ENCODE results near the gene LPIN2.

Gene LPIN2, protein sequence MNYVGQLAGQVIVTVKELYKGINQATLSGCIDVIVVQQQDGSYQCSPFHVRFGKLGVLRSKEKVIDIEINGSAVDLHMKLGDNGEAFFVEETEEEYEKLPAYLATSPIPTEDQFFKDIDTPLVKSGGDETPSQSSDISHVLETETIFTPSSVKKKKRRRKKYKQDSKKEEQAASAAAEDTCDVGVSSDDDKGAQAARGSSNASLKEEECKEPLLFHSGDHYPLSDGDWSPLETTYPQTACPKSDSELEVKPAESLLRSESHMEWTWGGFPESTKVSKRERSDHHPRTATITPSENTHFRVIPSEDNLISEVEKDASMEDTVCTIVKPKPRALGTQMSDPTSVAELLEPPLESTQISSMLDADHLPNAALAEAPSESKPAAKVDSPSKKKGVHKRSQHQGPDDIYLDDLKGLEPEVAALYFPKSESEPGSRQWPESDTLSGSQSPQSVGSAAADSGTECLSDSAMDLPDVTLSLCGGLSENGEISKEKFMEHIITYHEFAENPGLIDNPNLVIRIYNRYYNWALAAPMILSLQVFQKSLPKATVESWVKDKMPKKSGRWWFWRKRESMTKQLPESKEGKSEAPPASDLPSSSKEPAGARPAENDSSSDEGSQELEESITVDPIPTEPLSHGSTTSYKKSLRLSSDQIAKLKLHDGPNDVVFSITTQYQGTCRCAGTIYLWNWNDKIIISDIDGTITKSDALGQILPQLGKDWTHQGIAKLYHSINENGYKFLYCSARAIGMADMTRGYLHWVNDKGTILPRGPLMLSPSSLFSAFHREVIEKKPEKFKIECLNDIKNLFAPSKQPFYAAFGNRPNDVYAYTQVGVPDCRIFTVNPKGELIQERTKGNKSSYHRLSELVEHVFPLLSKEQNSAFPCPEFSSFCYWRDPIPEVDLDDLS

DNA sequence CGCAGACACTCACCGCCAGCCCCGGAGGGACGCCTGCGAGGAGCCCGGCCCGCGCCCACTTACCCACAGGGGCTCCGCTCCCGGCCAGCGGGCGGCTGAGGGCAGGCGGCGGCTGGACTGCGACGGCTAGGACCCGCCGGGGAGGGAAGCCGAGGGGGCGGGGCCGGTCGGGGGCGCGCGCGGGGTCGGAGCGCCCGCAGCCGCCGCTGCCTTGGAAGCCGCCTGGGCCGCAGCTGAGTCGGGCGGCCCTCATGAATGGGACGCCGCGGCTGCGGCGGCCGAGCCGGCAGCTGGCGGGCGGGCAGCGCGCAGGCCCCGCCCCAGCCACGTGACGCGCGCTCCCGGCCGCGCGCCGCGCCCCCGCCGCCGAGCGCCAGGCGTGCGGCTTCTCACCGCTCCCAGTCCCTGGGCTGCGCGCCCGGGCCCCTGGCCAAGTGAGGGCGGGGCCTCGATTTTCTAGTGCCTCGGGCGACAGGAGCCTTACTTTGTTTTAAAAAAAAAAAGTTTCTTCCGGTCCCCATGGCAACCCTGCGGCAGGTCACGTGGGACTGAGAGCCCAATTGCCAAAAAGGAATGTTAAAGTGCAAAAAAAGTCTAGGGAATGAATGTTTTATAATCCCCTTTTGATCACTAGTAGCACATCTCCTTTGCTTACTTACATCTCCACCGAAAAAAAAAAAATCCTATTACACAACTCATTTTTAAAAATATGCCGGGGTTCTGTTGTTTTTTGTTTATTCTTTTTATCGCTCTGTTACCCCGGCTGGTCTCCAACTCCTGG lies at the start of gene LPIN2:
Gene LPIN2 (minus strand): TSS at position 121 of the 781 bp plus-strand sequence. CDS start 52,304 bp downstream, outside the sequence.
- H3K4me3 ChIP-seq (ENCODE audit: low read depth, low read length): peak within 1 kb of the TSS; percentile 86
- DNase-seq (ENCODE audit: low read depth): peak; percentile 94

GRCh38 chr18:3061581-3062312 lies 48.8 kb upstream of the LPIN2 start:
- H3K4me3 ChIP-seq (ENCODE audit: low read depth, low read length): no peak overlapping the region
- TF ChIP-seq MYC (IDR thresholded peaks at IDR 0.05; ENCODE audit: low read depth, low read length) (no peak), POLR2A (IDR thresholded peaks at IDR 0.05; ENCODE audit: extremely low read depth, insufficient read length) (no peak)
- TF ChIP-seq, protein P1, sequence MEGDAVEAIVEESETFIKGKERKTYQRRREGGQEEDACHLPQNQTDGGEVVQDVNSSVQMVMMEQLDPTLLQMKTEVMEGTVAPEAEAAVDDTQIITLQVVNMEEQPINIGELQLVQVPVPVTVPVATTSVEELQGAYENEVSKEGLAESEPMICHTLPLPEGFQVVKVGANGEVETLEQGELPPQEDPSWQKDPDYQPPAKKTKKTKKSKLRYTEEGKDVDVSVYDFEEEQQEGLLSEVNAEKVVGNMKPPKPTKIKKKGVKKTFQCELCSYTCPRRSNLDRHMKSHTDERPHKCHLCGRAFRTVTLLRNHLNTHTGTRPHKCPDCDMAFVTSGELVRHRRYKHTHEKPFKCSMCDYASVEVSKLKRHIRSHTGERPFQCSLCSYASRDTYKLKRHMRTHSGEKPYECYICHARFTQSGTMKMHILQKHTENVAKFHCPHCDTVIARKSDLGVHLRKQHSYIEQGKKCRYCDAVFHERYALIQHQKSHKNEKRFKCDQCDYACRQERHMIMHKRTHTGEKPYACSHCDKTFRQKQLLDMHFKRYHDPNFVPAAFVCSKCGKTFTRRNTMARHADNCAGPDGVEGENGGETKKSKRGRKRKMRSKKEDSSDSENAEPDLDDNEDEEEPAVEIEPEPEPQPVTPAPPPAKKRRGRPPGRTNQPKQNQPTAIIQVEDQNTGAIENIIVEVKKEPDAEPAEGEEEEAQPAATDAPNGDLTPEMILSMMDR (IDR thresholded peaks at IDR 0.05; ENCODE audit: low read depth, low read length): no peak
- TF ChIP-seq, protein P2, sequence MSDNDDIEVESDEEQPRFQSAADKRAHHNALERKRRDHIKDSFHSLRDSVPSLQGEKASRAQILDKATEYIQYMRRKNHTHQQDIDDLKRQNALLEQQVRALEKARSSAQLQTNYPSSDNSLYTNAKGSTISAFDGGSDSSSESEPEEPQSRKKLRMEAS (IDR thresholded peaks at IDR 0.05; ENCODE audit: low read depth, low read length): no peak
- DNase-seq (ENCODE audit: low read depth): no peak

More for the DNA sequence above, at the start of gene LPIN2:
- TF ChIP-seq MYC (IDR thresholded peaks at IDR 0.05; ENCODE audit: low read depth, low read length) (0 out of 2 replicates have a peak, but pooled peaks have one; percentile 4), POLR2A (IDR thresholded peaks at IDR 0.05; ENCODE audit: extremely low read depth, insufficient read length) (no peak)
- TF ChIP-seq, protein P1 (IDR thresholded peaks at IDR 0.05; ENCODE audit: low read depth, low read length): no peak
- TF ChIP-seq, protein P2 (IDR thresholded peaks at IDR 0.05; ENCODE audit: low read depth, low read length): peak; percentile 85

DNA sequence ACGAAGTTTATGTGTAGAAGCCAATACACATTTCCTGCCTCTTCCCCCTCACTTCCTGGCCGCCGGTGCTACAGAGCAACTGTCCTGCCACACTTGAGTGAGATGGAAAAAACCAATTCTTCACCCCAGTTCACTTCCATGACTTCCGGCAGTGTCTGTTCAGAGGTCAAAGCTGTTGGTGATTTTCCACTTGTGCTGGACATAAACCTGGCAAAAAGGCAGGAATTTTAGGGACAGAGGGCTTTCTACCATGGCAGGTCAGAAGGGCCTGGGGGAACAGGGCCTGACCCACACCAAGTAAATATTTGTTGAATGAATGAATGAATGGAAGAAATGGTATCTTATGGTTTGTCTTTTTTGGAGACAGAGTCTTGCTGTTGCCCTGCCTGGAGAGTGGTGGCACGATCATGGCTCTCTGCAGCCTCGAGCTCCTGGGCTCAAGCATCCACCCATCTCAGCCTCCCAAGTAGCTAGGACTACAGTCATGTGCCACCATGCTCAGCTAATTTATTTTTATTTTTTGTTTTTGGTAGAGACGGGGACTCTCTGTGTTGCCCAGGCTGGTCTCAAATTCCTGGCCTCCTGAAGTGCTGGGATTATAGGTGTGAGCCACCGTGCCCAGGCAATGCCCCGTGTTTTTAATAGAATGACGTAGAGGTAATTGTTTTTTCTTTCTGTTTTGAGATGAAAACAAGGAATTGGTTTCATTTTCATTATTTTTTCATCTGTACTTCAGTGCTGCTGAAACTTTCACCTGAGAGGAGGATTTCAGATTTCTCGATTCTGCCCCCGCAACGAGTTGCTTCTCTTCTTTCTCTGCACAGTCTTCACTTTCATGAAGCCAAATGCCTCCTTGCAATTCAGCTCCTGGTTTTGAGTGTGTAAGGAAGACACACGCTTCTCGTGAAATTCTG lies 48.0 kb upstream of the LPIN2 start:
- TF ChIP-seq, protein P2 (IDR thresholded peaks at IDR 0.05; ENCODE audit: low read depth, low read length): no peak
- TF ChIP-seq, protein P1 (IDR thresholded peaks at IDR 0.05; ENCODE audit: low read depth, low read length): no peak
- TF ChIP-seq MYC (IDR thresholded peaks at IDR 0.05; ENCODE audit: low read depth, low read length): no peak
- TF ChIP-seq POLR2A (IDR thresholded peaks at IDR 0.05; ENCODE audit: extremely low read depth, insufficient read length): no peak
- DNase-seq (ENCODE audit: low read depth): no peak
- no peak overlapping the region for H3K4me3 ChIP-seq (ENCODE audit: low read depth, low read length)

DNA sequence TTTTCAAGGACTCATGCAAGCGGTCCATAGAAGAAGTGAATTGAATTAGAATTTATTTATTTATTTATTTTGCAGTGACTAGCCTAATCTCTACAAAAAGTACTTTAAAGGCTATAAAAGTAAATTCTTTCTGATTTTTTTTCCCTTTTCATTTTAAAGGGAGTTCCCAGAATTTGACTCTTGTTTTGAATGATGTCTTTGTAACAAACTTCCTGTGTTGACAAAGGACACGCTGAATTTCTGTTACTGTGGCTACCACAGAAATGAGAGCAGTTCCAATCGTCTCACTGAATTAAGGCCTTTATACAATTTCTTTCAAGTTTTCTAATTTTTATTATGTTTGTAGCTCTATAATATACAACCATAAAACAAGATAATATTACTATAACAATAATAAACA lies 46.3 kb upstream of the LPIN2 start:
- TF ChIP-seq, protein P1 (IDR thresholded peaks at IDR 0.05; ENCODE audit: low read depth, low read length): no peak
- no peak for DNase-seq (ENCODE audit: low read depth)

More for the DNA sequence above, 46.3 kb upstream of the LPIN2 start:
- H3K4me3 ChIP-seq (ENCODE audit: low read depth, low read length): no peak overlapping the region
